ENCODE data around the gene DGKA. TPM values are rescaled to one million over a fixed set of nuclear protein-coding genes. Genes with fewer than 3 reads are reported as not detected.

DGKA gene
- polyA plus RNA-seq, 1 of the 3 experiments (the other 2 are of a cell fraction) = 75.9 TPM

- TF ChIP-seq CHD2 (IDR thresholded peaks at IDR 0.05; ENCODE audit: low read length, partially characterized antibody) = no peak
- TF ChIP-seq MXI1 (IDR thresholded peaks at IDR 0.05; ENCODE audit: low read depth, low read length) = no peak
- no peak for TF ChIP-seq POLR2AphosphoS5 (IDR thresholded peaks at IDR 0.05; ENCODE audit: low read depth, low read length)
Measured at GRCh38 chr12:55970775-55971174, 39.8 kb downstream of the DGKA start (continued).

- H3K4me2 ChIP-seq = no peak overlapping the region; the same call in 1 of the 2 replicates
- H3K27ac ChIP-seq (ENCODE audit: low read depth in 2 of 2, low read length in 1 of 2) = peak overlapping the region in 1 of 2 experiments; percentile 94; a peak in 2 of 4 replicates
- H3K27me3 ChIP-seq (ENCODE audit: insufficient read depth) = no peaks in the 10 kb centered on the region
- peaks cover 10 to 18% of the 10 kb centered on the region in 2 experiments for H3K36me3 ChIP-seq (replicated peaks in 1 of 2; ENCODE audit: control insufficient read depth in 1 of 2, insufficient read depth in 2 of 2, low read length in 1 of 2)
- ChIA-PET CTCF (no interaction called here), POLR2A (no interaction called here)
- H4K20me1 ChIP-seq (ENCODE audit: insufficient read depth) = no peaks in the 10 kb centered on the region
- peaks cover 18% of the 10 kb centered on the region for H3F3A ChIP-seq (replicated peaks; ENCODE audit: insufficient read depth)
- peak overlapping the region; percentile 36; the same call in 1 of the 2 replicates for H2AFZ ChIP-seq (ENCODE audit: low read depth)
- peaks cover 54% of the 10 kb centered on the region for H3K79me2 ChIP-seq (ENCODE audit: insufficient read depth)
- DNase-seq = no peak
- H3K9me3 ChIP-seq = no peaks in the 10 kb centered on the region
- peak overlapping the region; percentile 28; the same call in 1 of the 2 replicates for H3K9ac ChIP-seq
- WGBS (ENCODE audit: low lambda C conversion rate) = 73% methylated on average over 3 of the region's 3 CpGs
- H3K9me2 ChIP-seq = no peaks in the 10 kb centered on the region
- TF ChIP-seq FOXJ3 (CRISPR knock-in tag; IDR thresholded peaks at IDR 0.05) (no peak), POLR2AphosphoS5 (IDR thresholded peaks at IDR 0.05; ENCODE audit: low read depth, low read length) (no peak), FOXM1 (IDR thresholded peaks at IDR 0.05; ENCODE audit: low read depth) (no peak), MEF2A (IDR thresholded peaks at IDR 0.05; ENCODE audit: borderline replicate concordance, low read depth) (no peak), ELF1 (IDR thresholded peaks at IDR 0.05) (no peak), RXRA (IDR thresholded peaks at IDR 0.05; ENCODE audit: borderline replicate concordance, low read depth) (no peak), GABPA (IDR thresholded peaks at IDR 0.05; ENCODE audit: low read depth) (no peak), ZBTB33 (IDR thresholded peaks at IDR 0.05; ENCODE audit: borderline replicate concordance, low read depth) (no peak), MAX (IDR thresholded peaks at IDR 0.05; ENCODE audit: low read depth) (no peak), USF1 (IDR thresholded peaks at IDR 0.05; ENCODE audit: borderline replicate concordance, low read depth) (no peak), RAD21 (IDR thresholded peaks at IDR 0.05; ENCODE audit: low read length) (no peak), YY1 (IDR thresholded peaks at IDR 0.05; ENCODE audit: low read depth) (no peak), EZH2phosphoT487 (IDR thresholded peaks at IDR 0.05; ENCODE audit: borderline replicate concordance, low read depth) (no peak), IRF3 (IDR thresholded peaks at IDR 0.05; ENCODE audit: low read depth, low read length) (no peak)
- peaks cover 17% of the 10 kb centered on the region in 2 experiments; a peak in 3 of 4 replicates for H3K4me1 ChIP-seq (ENCODE audit: control insufficient read depth in 1 of 2, insufficient read depth in 2 of 2, low read depth in 1 of 2, low read length in 1 of 2)
- H3K4me3 ChIP-seq (ENCODE audit: low read depth in 2 of 2, low read length in 1 of 2) = no peak overlapping the region
Measured at GRCh38 chr12:55972042-55972441, 41.1 kb downstream of the DGKA start.
